Measurements from ENCODE around the gene GLIS2. TPM values are rescaled to one million over a fixed set of nuclear protein-coding genes. Genes with fewer than 3 reads are reported as not detected.

The GLIS2 gene
- total RNA-seq, 1 experiment from 2014 or later: 22.1 TPM

DNA sequence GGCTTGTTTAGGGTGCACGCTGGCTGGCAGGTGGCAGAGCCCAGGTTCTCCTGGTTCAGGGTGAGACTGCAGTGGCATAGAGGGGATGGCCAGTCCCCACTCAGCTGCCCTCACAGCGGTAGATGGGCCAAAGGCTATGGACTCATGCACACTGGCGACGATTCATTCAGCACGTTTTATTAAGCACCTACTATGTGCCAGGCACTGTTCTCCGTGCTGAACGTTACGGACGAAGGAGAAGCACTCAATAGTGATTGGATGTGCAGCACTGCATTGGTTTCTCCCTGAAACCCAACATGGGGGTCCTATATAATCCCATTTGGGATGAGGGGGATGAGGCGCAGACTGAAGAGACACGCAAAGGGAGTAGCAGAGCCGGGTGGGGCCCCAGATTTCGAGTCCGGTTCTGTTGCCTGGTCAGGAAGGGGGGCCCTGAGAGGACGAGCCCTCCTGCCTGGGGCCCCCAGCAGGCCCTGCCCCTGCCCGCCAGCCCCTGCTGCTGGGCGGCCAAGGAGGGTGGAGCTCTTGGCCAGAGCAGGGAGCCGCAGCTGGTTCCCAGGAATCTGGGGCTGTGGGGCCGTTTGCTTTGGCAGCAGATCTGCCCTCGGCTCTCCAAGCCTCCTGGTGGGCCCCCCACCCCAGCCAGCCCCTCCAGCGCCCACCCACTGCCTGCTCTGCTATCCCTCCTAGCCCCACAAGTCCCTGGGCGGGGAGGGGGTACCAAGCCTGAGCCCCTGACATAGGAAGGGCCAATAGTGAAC lies 8.8 kb downstream of the GLIS2 start:
- H3K27ac Mint-ChIP-seq (ENCODE audit: unreplicated experiment): no peak overlapping the region
- H3K4me3 Mint-ChIP-seq (ENCODE audit: low read depth, unreplicated experiment): peak overlapping the region; percentile 17
- no peak for DNase-seq
- no peaks in the 10 kb centered on the region for H3K27me3 Mint-ChIP-seq (ENCODE audit: unreplicated experiment)
- H3K9me3 Mint-ChIP-seq (ENCODE audit: low read depth, unreplicated experiment): no peaks in the 10 kb centered on the region
- peaks cover 26% of the 10 kb centered on the region for H3K36me3 Mint-ChIP-seq (ENCODE audit: insufficient read depth, unreplicated experiment)
- TF ChIP-seq, protein P1, sequence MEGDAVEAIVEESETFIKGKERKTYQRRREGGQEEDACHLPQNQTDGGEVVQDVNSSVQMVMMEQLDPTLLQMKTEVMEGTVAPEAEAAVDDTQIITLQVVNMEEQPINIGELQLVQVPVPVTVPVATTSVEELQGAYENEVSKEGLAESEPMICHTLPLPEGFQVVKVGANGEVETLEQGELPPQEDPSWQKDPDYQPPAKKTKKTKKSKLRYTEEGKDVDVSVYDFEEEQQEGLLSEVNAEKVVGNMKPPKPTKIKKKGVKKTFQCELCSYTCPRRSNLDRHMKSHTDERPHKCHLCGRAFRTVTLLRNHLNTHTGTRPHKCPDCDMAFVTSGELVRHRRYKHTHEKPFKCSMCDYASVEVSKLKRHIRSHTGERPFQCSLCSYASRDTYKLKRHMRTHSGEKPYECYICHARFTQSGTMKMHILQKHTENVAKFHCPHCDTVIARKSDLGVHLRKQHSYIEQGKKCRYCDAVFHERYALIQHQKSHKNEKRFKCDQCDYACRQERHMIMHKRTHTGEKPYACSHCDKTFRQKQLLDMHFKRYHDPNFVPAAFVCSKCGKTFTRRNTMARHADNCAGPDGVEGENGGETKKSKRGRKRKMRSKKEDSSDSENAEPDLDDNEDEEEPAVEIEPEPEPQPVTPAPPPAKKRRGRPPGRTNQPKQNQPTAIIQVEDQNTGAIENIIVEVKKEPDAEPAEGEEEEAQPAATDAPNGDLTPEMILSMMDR (IDR thresholded peaks at IDR 0.05; ENCODE audit: unreplicated experiment): no peak
- intact Hi-C loops (cut with micrococcal nuclease; ENCODE audit: unreplicated experiment): no loop called here
- BruUV-seq (replicated peaks): no TSS peak
- H3K4me1 Mint-ChIP-seq (ENCODE audit: low read depth, unreplicated experiment): peaks cover 8% of the 10 kb centered on the region
- CTCF ChIA-PET: interaction anchor here (1.0 to 2.2 kb wide), 9 partner anchors 8 to 124 kb away, joined by 3 to 12 read pairs (median 7); partner anchors contain the start of gene TFAP4

DNA sequence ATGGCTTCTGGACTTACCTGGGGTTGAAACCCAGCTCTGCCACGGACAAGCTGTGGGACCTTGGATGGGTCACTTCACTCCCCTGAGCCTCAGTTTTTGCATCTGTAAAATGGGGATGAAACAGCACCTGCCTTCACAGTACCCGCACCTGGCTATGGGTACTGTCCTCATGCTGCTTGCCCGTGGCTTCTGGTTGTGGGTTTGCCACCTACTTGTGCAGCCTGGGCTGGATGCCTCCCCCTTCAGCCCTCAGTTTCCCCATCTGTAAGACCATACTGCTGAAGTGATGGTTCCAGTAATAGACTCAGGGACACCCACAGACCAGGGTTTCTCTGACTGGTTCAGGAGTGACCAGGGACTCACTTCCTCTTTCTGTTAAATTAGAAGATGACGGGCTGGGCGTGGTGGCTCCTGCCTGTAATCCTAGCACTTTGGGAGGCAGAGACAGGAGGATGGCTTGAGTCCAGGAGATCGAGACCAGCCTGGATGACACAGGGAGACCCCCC lies 9.4 kb downstream of the GLIS2 start:
- CTCF ChIA-PET: interaction anchor here (0.5 kb wide), 1 partner anchor 162 kb away, joined by 4 read pairs; no protein-coding TSS in a partner anchor
- peaks cover 8% of the 10 kb centered on the region for H3K4me1 Mint-ChIP-seq (ENCODE audit: low read depth, unreplicated experiment)

DNA sequence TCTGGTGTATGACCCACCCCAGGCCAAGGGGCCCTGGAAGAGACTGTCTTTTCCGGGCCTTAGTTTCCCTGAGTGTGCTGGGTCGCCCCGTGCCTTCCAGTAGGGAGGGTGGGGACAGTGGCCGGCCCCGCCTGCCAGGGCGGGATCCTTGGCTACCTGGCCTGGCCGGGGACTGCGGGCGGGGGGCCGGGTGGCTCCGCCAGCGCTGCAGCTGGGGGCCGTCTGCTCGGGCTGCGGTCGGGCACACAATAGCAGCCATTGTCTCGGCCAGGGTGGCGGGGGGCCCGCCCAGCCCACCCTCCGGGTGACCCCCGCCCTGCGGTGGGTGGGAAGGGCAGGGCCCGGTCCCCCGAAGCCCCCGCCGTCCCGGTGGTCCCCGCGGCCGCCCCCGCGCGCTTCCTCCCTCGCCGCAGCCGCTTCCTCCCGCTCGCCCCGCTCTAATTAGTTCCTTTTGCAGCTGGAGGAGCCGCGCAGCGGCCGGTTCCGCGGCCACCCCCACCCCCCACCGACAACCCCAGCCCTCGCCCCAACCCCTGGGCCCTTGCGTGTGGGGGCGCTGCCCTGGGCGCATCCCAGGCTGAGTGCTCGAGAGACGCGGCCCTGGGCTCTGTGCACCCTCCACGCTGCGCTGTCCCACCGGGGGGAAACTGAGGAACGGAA lies 11.6 kb downstream of the GLIS2 start:
- intact Hi-C loops (cut with micrococcal nuclease; ENCODE audit: unreplicated experiment): no loop called here
- TF ChIP-seq, protein P1 (IDR thresholded peaks at IDR 0.05; ENCODE audit: unreplicated experiment): no peak
- CTCF ChIA-PET: interaction anchor here (0.7 to 6.3 kb wide), 17 partner anchors 10 to 345 kb away, joined by 3 to 89 read pairs (median 7); partner anchors contain the start of genes GLIS2 and TFAP4
- Mint-ChIP-seq H3K4me3 (ENCODE audit: low read depth, unreplicated experiment) (peak overlapping the region; percentile 68), H3K27ac (ENCODE audit: unreplicated experiment) (no peak overlapping the region), H3K4me1 (ENCODE audit: low read depth, unreplicated experiment) (peaks cover 8% of the 10 kb centered on the region), H3K27me3 (ENCODE audit: unreplicated experiment) (no peaks in the 10 kb centered on the region), H3K36me3 (ENCODE audit: insufficient read depth, unreplicated experiment) (peaks cover 26% of the 10 kb centered on the region), H3K9me3 (ENCODE audit: low read depth, unreplicated experiment) (no peaks in the 10 kb centered on the region)
- no TSS peak for BruUV-seq (replicated peaks)
- DNase-seq: peak; percentile 40

More for the DNA sequence above, 9.4 kb downstream of the GLIS2 start:
- no peak overlapping the region for H3K27ac Mint-ChIP-seq (ENCODE audit: unreplicated experiment)
- DNase-seq: no peak
- intact Hi-C loops (cut with micrococcal nuclease; ENCODE audit: unreplicated experiment): no loop called here
- no peaks in the 10 kb centered on the region for H3K27me3 Mint-ChIP-seq (ENCODE audit: unreplicated experiment)
- peaks cover 28% of the 10 kb centered on the region for H3K36me3 Mint-ChIP-seq (ENCODE audit: insufficient read depth, unreplicated experiment)
- BruUV-seq (replicated peaks): no TSS peak
- TF ChIP-seq, protein P1 (IDR thresholded peaks at IDR 0.05; ENCODE audit: unreplicated experiment): no peak
- no peaks in the 10 kb centered on the region for H3K9me3 Mint-ChIP-seq (ENCODE audit: low read depth, unreplicated experiment)
- H3K4me3 Mint-ChIP-seq (ENCODE audit: low read depth, unreplicated experiment): no peak overlapping the region

DNA sequence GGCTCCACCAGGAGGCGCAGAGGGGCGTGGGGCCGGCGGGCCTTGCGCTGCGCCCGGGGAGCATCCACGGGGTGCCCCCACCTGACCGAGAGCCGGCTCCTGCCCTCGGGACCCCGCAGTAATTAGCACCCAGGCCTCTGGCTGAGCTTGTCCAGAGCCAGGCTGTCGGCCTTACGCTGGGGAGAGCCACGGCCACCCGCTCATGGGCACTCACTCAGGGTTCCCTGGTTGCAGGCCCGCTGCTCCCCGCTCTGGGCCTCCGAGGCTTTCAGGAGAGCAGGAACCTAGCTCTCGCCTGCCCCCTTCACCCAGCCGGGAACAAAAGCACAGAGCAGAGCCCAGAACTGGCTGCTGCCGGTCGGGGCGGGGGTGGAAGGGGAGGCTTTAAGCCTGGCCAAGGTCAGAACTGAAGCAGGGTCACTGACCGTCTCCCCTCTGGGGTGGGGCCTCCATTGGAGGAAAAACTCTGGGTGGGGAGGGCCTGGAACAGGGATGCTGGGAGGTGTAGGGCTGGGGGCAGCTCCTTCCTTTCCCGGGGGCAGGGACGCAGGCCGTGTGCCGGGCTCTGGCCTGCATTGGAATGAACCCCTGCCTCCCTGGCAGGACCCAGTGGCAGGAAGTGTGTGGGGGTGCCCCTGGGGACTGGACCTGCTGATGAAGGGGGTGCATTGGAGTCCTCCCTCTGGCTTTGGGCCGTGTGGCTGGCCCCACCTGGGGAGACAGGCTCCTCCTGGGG lies 12.3 kb downstream of the GLIS2 start:
- Mint-ChIP-seq H3K4me1 (ENCODE audit: low read depth, unreplicated experiment) (peaks cover 8% of the 10 kb centered on the region), H3K9me3 (ENCODE audit: low read depth, unreplicated experiment) (no peaks in the 10 kb centered on the region), H3K27ac (ENCODE audit: unreplicated experiment) (no peak overlapping the region), H3K27me3 (ENCODE audit: unreplicated experiment) (no peaks in the 10 kb centered on the region), H3K4me3 (ENCODE audit: low read depth, unreplicated experiment) (peak overlapping the region; percentile 68), H3K36me3 (ENCODE audit: insufficient read depth, unreplicated experiment) (peaks cover 24% of the 10 kb centered on the region)
- peak; percentile 90 for DNase-seq
- intact Hi-C loops (cut with micrococcal nuclease; ENCODE audit: unreplicated experiment): no loop called here
- no TSS peak for BruUV-seq (replicated peaks)
- TF ChIP-seq, protein P1 (IDR thresholded peaks at IDR 0.05; ENCODE audit: unreplicated experiment): peak; percentile 81
- CTCF ChIA-PET: interaction anchor here (0.6 to 6.3 kb wide), 21 partner anchors 11 to 359 kb away, joined by 3 to 89 read pairs (median 6); partner anchors contain the start of genes GLIS2 and TFAP4
